IPS-18c (cell line): ENCODE measurements around the gene TXNRD1.
"Not testable (repeated sequence)": the region's sequence is repeated elsewhere in the genome, so short reads cannot be mapped to it uniquely, and the experiment has no call there.

ENCODE experiments used
- H3K4me3 ChIP-seq: 2 replicates; pipeline ENCODE4 v1.7.0; 2013; ENCODE audit warnings: low read depth, mild to moderate bottlenecking, low read length, moderate library complexity; ENCODE audit not compliant: insufficient read depth
- H3K9me3 ChIP-seq: one replicate; pipeline ENCODE4 v1.6.1; 2013; ENCODE audit warnings: mild to moderate bottlenecking, low read length, moderate library complexity; ENCODE audit not compliant: control insufficient read depth, insufficient read depth

Gene TXNRD1

DNA sequence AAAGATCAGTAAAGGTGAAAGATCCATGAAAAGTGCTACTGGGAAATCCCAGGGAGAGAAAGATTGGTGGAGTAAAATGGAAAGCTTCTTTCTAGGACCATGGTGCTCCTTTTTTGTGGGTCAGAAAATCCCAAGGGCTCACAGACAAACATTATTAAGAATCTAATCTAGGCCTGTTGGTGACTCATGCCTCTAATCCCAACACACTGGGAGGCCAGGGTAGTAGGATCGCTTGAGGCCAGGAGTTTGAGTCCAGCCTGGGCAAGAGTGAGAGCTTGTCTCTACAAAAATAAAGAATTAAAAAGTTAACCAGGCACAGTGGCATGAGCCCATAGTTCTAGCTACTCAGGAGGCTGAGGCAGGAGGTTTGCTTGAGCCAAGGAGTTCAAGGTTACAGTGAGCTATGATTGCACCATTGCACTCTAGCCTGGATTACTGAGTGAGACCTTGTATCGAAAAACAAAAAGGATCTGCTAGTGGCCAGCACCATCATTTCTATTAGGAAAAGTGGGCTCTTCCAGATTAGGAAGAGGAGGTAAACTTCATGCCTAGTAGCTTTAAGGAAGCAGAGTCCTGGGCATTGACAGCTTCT is 43.0 kb downstream of the TXNRD1 start:
- Histone ChIP-seq H3K4me3 (no peak overlapping the region), H3K9me3 (no peaks in the 10 kb centered on the region)

DNA sequence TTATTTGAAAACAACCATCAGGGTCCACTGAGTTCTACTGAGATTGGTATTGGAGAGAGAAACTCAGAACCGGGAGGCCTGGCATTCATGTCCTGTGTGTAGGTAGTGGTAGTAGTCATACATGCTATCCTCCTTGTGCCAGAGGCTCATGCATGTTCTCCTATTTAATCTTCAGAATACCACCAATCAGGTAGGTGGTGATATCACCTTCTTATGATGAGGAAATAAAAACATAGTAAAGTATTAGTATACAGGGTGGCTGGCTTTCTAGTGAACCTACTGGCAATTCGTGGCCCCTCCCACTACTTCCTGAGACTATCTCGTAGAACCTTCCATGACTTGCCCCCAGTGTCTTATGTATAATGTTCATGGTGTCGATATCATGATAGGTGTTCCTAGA is 47.4 kb downstream of the TXNRD1 start:
- Histone ChIP-seq H3K9me3 (no peaks in the 10 kb centered on the region), H3K4me3 (no peak overlapping the region)

DNA sequence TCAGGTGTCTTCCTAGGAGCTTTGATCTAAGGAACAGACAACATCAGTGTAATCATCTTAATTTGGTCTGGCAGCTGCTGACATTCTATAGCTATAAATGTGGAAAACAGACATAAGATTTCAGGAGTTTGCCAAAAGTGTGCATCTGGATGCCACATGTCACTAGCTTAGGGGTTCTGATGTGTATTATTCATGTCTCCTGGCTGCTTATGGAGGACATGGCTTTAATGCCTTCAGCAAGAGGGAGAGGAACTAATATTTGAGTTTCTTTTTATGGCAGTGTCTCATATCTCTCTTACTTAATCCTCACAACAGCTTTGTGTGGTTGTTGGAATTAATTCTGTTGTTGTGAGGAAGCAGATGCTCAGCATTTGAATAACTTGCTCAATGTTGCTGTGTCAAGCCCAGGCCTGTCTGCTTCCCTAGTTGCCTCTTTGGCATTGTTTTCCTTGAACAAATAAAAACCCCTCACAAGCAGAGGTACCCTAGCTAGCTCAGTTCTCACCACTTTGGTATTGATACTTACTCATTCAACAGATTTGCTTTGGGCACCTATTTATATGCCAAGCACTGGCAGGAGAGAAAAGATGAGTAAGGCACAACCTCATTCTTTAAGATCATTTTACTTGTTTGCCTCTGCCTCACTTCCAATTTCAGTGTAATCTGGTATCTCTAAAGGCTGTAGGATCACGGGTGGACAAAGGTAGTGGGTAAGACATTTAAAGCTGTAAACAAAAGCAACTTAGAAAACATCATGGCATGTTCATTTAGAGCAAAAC is 48.2 kb downstream of the TXNRD1 start:
- H3K4me3 ChIP-seq, result no peak overlapping the region
- no peaks in the 10 kb centered on the region for H3K9me3 ChIP-seq

DNA sequence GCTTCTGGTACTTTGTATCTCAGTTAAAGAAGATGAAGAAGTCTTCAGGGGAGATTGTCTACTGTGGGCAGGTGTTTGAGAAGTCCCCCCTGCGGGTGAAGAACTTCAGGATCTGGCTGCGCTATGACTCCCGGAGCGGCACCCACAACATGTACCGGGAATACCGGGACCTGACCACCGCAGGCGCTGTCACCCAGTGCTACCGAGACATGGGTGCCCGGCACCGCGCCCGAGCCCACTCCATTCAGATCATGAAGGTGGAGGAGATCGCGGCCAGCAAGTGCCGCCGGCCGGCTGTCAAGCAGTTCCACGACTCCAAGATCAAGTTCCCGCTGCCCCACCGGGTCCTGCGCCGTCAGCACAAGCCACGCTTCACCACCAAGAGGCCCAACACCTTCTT is 49.9 kb downstream of the TXNRD1 start:
- not testable (repeated sequence) for H3K9me3 ChIP-seq, H3K4me3 ChIP-seq

DNA sequence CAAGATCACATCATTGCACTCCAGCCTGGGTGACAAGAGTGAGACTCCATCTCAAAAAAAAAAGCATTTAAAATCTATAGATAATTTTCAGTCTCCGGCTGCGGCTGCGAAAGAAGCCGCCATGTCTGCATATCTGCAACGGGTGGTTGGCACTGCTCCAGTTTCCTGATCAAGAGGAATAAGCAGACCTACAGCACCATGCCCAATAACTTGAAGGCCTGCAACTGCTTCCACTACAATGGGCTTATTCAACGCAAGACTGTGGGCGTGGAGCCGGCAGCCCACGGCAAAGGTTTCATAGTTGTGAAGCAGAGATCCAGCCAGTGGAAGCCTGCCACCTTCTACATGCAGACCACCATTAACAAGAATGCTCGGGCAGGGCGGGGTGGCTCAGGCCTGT is 57.4 kb downstream of the TXNRD1 start:
- Histone ChIP-seq H3K4me3 (no peak overlapping the region), H3K9me3 (no peaks in the 10 kb centered on the region)

DNA sequence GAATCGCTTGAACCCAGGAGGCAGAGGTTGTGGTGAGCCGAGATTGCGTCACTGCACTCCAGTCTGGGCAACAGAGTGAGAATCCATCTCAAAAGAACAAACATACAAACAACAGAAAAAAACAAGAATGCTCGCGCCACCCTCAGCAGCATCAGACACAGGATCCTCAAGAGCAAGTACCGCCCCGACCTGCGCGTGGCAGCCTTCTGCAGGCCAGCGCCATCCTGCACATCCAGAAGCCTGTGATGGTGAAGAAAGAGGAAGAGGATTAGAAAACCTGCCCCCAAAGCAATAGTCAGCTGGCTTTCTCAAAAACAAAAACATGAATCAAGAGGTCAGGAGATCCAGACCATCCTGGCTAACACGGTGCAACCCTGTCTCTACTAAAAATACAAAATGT is 57.9 kb downstream of the TXNRD1 start:
- no peak overlapping the region for H3K4me3 ChIP-seq
- H3K9me3 ChIP-seq, result no peaks in the 10 kb centered on the region

DNA sequence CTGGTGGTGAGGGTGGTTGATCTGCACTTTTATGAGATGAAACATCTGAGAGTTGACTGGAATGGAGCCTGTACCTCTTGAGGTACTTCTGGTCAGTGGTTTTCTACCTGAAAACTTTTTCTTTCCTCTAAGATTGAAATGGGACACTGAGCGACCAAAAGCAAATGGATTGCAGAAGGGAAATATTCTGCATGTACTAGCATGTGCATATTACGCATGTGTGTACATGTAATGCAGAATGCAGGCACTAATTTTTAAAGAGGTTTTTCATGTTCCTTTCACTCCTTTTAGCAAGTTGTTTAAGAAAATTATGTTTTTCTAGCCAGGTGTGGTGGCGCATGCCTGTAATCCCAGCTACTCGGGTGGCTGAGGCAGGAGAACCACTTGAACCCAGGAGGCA is 59.2 kb downstream of the TXNRD1 start:
- no peak overlapping the region for H3K4me3 ChIP-seq

DNA sequence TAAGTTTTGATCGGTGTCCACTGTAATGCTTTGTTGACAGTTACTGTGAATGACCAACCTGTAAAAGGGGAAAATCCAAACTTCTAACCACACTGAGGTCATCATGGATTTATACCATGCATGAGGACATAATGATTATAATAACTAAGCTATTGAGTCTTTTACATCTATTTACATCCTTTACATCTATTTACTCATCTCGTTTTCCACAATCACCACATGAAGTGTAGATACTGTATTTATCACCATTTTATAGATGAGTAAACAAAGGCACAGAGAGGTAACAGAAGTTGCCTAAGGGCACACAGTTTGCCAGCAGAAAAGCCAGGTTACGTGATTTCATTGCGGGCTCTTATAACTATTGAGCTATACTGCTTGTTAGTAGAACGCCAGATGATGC is 60.1 kb downstream of the TXNRD1 start:
- Histone ChIP-seq H3K4me3 (no peak overlapping the region), H3K9me3 (no peaks in the 10 kb centered on the region)

More for the DNA sequence above, 59.2 kb downstream of the TXNRD1 start:
- H3K9me3 ChIP-seq, result no peaks in the 10 kb centered on the region

DNA sequence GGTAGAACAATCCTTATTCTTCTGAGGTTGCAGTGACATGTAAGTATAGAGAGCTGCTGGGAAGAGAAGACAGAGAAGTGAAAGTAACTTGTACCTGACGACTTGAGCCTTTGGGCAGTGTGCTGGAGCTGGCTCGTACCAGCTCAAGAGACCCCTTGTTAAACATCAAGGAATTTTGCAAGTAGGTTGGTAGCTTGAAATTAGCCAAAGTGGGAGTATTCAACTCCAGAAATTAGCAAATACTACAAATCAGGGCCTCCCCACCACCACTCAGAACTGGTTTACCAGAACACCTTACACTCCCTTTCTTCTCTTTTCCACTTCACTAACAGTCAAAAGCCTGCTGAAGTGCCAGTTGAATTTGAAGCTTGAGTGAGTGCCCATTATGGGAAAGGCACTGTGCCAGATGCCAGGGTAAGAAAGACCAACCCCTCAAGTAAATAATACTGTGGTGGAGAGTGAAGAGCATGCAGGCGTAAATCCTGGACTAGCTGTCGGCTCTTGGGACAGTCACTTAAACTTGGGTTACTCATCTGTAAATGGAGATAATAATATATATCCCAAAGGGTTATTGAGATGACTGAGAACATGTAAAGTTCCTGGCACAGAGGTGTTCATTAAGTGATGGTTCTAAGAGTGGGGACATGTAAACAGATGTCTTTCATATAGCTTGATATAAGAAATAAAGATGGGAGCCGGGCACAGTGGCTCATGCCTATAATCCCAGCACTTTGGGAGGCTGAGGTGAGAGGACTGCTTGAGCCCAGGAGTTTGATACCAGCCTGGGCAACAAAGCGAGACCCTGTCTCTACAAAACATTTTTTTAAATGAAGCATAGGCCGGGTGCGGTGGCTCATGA is 60.9 kb downstream of the TXNRD1 start:
- H3K4me3 ChIP-seq, result no peak overlapping the region

DNA sequence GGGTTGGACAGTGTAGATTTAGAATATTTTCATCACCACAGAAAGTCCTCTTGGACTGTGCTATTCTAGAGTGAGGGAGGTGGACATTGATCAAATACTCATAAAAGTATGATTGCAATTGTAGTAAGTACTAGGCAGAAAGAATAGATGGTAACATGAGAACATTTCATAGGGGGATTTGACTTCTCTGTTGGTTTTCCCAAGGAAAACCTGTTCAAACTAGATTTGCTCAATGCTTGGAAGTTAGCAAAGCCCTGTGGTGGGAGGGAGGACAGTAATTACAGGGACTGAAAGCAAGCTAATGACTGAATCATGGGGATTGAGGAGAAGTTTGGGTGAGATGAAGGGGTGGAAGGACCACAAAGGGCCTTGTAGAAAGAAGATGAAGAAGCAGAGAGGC is 63.6 kb downstream of the TXNRD1 start:
- no peak overlapping the region for H3K4me3 ChIP-seq
- H3K9me3 ChIP-seq, result peaks cover 4% of the 10 kb centered on the region

More for the DNA sequence above, 60.9 kb downstream of the TXNRD1 start:
- H3K9me3 ChIP-seq, result no peaks in the 10 kb centered on the region

DNA sequence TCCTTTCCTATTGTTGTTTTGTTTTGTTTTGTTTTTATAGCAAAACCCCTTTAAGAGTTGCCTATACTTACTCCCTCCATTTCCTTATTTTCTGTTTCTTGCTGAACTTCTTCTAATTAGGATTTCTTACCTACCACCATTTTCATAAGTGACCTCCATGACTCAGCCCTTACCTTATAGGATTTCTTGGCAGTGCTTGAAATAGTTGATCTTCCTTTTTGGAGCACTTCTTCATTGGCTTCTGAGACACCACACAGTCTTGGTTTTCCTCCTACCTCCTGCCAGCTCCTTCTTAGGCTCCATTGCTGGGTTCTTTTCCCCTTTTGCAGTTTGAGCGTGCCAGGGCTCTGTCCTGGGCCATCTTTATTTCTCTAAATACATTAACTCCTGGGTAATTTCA is 64.5 kb downstream of the TXNRD1 start:
- peaks cover 4% of the 10 kb centered on the region for H3K9me3 ChIP-seq
- H3K4me3 ChIP-seq, result no peak overlapping the region

DNA sequence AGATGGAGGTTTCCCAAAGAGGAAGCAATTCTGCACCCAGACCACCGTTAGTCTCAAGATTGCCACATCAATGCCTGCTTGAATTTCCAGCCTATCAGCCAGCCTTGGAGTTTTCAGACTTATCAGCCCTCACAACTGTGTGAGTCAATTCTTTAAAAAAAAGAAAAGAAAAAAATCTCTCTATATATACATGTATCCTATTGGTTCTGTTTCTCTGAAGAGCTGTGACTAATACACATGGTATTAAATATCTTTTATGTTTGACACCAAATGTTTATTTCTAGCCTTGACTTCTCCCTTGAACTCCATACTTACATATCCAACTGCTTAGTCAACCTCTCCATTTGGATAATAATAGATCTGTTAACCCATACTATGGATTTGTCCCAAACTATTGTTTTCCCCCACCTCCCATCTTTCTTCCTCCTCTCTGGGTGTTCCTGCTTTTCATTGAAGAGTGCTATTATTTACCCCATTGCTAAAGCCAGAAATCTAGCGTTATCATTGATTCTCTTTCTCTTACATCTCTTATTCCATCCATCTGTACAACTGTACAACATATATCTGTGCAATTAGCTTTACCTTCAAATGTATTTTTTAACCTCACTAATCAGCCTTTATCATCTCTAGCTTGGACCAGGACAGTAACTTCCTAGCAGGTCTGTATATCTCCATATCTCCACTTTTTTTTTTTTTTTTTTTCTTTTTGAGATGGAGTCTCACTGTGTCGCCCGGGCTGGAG is 65.3 kb downstream of the TXNRD1 start:
- Histone ChIP-seq H3K9me3 (peaks cover 4% of the 10 kb centered on the region), H3K4me3 (no peak overlapping the region)

DNA sequence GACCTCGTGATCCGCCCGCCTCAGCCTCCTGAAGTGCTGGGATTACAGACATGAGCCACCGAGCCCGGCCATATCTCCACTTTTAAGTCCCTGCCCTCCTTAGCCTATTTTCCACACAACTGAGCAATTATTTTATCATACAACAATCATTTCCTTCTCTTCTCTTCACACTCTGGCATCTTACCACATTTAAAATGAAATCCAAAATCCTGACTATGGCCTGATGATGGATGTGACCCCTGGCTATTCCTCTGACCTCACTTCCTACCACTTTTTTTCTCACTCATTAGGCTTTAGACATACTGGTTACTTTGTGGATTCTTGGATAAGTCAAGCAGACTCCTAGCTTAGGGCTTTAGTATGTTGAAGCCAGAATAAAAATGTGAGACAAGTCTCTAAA is 66.1 kb downstream of the TXNRD1 start:
- Histone ChIP-seq H3K4me3 (no peak overlapping the region), H3K9me3 (peaks cover 4% of the 10 kb centered on the region)

DNA sequence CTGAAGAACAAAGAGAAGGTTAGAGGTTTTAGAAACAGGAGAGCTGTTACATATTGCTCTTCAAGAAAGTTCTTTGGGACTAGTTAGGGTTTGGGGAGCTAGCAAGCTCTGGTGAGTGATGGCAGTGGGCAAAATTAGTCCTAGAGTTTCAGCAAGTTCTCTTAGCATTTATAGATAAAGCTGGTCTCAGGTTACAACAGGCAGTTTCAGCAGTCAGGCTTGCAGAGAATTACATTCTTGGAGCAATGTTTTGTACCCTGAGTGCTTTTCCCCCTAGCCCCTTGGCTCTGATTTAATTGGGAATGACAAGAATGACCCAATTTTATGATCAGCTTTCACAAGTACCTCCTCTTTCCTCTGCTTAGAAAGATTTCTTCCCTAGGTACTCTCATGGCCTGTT is 66.5 kb downstream of the TXNRD1 start:
- Histone ChIP-seq H3K4me3 (no peak overlapping the region), H3K9me3 (peaks cover 4% of the 10 kb centered on the region)

DNA sequence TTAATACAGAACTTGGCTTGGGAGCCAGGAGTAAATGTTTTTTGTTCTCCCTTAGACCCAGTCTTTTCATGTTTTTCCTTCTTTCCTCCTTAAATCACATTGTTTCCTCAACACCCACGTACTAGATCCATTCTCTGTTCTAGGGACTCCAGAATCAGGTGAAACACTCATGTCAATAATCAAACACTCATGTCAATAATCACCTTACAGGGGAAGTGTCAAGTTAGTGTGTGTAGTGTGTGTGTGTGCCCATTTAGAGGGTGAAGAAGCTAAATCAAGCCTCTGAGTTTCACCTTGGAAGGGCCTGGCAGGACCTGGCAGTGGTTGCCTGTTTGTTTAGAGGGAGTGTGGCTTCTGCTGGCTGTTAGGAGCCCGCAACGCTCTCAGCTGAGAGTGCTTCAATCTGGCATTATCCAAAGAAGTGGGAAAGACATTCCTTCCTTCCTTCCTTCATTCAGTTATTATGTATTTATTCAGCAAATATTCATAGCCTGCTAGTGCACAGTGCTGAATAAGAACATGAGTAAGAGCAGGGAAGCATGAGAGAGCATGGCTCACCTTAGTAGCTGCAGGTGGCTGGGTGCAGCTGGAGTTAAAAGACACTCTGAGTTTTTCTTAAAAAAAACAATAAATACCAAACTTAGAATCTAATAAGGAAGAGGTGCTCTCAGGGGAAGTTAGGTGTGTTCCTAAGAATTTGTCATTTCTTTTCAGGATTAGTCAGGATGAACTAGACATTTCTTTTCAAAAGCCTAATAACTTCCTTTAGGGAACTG is 70.3 kb downstream of the TXNRD1 start:
- Histone ChIP-seq H3K4me3 (no peak overlapping the region; the same call in 1 of the 2 replicates), H3K9me3 (peaks cover 4% of the 10 kb centered on the region)

DNA sequence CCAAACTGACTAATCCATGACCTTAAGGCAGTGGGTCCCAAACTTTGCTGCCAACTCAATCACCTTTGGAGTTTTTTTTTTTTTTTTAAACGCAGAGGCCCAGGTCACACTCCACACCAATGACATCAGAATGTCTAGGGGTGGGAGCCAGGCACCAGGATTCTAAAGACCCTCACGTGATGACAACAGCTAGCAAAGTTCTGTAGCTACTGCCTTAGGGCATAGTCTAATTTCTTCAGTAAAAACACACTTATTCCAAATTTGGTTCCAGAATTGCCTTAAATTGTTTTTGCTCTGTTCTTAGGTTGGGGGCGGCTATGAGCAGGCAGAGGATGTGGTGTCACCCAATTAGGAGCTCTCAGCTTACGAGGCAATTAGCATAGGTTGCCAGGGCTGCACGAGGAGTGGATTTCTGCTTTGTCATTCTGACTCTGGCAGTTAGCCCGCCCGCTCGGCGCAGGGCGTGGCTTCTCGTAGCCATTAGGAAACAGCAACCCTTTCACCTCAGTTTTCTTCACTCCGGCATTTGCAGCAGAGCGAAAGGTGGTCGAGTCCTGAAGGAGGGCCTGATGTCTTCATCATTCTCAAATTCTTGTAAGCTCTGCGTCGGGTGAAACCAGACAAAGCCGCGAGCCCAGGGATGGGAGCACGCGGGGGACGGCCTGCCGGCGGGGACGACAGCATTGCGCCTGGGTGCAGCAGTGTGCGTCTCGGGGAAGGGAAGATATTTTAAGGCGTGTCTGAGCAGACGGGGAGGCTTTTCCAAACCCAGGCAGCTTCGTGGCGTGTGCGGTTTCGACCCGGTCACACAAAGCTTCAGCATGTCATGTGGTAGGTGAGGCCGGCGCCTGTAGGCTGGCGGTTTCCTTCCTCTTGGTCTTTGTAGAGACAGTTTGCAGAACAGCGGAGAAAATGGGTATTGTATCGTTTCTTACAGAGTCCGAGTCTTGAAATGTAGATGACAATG is 71.2 kb downstream of the TXNRD1 start:
- Histone ChIP-seq H3K4me3 (peak overlapping the region; percentile 90), H3K9me3 (peaks cover 4% of the 10 kb centered on the region)
